Right kidney (tissue), 9 donors: Measurements from ENCODE around the gene OR2L13.
"Not testable (repeated sequence)": the region's sequence is repeated elsewhere in the genome, so short reads cannot be mapped to it uniquely, and the experiment has no call there.

ENCODE experiments used
- DNase-seq: peaks from one replicate; pipeline ENCODE4 v3.0.0-alpha.2; 2016
- long read RNA-seq, 8 donors: transcript quantifications; one replicate each; lab custom pipeline, GENCODE V29; 2026

The OR2L13 gene, protein sequence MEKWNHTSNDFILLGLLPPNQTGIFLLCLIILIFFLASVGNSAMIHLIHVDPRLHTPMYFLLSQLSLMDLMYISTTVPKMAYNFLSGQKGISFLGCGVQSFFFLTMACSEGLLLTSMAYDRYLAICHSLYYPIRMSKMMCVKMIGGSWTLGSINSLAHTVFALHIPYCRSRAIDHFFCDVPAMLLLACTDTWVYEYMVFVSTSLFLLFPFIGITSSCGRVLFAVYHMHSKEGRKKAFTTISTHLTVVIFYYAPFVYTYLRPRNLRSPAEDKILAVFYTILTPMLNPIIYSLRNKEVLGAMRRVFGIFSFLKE
- long read RNA-seq, donor 1 = 0 reads
- long read RNA-seq, donor 2 = 0 reads
- long read RNA-seq, donor 3 = 0 reads
- long read RNA-seq, donor 4 = 0 reads
- long read RNA-seq, donor 5 = 0 reads
- long read RNA-seq, donor 6 = 0 reads
- long read RNA-seq, donor 7 = 0 reads
- long read RNA-seq, donor 8 = 0 reads

DNA sequence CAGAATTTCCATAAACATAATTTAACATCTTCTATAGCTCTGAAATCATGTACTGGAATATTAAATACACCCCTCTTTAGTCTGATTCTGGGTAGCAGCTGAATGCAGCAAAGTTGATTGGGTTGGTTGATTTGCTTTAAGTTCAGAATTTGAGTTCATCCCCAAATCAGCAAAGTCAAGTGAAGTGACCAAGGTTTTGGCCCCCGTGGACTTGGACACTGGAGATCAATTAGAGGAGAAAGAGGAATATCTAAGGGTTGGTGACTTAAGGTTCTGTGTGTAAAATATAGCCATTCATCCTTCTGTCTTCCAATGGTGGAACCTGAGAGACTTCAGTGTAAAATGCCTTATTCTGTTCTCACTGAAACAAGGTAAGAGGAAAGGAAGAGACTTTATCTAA is at the start of gene OR2L13:
TSS of gene OR2L13 (plus strand) at position 301 of the 400 bp plus-strand sequence. CDS start 4,192 bp downstream, outside the sequence.
- DNase-seq = no peak

DNA sequence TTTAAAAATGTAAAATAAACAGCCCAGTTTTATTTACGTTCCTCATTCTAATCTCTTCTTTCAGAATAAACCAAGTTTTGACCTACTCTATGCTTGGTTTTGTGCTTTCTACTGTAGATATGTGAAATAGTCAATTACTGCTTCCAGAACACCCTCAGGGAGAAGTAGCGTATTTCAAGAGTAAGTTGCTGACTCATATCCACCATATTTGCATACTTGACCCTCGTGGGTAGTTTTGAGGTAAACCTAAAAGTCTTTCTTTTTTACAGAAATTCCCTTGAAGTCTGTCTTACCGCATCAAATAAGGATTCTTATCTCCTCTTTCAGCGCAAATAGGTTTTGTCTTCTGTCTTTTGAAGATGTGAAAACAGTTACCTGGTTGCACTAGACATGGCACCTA is 49.8 kb upstream of the OR2L13 start:
- DNase-seq = no peak

DNA sequence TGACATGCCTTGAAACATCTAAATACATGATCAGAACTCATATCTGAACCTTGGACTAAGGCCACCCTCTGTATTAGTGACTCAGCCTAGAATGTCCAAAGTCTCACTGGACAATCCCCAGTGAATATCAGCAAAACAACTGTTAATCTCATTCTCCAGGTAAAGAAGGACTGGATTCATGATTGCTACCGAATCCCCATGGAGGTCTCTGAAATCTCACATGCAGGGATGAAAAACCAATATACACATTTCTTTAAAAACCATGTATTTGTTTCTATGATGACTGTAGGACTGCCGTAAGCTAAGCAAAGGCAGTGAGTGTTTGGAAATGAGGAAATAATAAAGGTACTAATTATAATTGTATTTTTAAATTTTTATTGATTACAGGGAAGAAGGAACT is 48.4 kb upstream of the OR2L13 start, which contains the start of gene OR2L3:
TSS of gene OR2L3 (plus strand) at position 301 of the 400 bp plus-strand sequence. CDS start 13,846 bp downstream, outside the sequence.
- no peak for DNase-seq

DNA sequence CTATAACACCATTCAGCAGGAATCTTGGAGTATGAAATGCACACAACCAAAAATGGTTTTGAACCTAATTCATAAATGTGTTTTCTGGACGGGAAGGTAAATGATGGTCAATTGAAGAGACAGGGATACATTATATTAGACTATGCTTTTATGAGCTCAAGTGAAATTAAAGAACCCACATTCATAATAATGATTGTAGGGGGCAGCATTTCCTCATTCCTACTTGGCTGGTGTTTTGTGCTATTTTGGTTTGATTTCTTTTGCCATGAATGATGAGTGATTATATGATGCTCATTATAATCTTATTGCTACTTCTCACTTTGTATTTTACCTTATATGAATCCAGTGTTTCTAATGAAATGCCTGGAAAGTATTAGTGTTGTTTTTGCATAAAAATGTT is 48.0 kb upstream of the OR2L13 start:
- no peak for DNase-seq

DNA sequence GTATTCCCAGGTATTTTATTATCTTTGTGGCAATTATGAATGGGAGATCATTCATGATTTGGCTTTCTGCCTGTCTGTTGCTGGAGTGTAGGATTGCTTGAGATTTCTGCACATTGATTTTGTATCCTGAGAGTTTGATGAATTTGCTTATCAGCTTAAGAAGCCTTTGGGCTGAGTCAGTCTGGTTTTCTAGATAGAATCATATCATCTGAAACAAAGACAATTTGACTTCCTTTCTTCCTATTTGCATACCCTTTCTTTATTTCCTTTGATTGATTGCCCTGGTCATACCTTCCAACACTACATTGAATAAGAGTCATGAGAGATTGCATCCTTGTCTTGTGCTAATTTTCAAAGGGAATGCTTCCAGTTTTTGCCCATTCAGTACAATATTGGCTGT is 40.3 kb upstream of the OR2L13 start:
- no peak for DNase-seq

DNA sequence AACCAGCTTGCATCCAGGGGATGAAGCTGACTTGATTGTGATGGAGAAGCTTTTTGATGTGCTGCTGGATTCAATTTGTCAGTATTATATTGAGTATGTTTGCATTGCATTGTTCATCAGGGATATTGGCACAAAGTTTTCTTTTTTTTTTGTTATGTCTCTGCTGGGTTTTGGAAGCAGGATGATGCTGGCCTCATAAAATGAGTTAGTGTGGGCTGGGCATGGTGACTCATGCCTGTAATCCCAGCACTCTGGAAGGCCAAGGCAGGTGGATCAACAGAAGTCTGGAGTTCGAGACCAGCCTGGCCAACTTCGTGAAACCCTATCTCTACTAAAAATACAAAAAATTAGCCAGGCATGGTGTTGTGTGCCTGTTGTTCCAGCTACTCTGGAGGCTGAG is 39.7 kb upstream of the OR2L13 start:
- DNase-seq = no peak

DNA sequence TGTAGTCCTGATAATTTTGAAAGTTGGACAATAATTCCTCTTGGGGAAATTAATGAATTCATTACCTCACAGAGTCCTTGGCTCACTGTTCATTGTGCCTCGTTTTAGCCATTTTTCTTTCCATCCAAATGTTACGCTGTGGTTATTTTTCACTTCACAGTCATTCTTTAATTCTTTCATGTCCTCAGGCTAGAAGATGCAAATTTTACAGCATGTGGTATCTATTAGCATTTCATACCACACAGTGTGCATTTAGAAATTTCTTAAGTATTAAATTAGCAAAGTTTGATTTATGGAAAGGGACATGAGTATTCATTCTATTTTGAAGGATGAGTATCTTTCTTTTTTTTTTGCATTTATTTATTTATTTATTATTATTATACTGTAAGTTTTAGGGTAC is 29.9 kb upstream of the OR2L13 start:
- no peak for DNase-seq

DNA sequence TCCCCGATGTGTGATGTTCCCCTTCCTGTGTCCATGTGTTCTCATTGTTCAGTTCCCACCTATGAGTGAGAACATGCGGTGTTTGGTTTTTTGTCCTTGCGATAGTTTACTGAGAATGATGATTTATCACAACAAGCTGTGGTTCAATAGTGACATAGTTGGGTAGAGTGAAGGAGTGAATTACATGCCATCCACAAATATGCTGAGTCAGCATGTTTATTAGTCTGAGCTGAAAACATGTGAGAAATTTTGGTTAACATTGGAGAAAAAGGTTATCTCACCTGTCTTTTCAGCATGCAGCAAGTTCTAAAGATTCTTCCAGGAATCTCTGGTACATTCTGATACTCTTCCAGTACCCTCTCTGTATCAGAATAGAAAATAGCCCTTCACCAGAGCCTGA is 29.4 kb upstream of the OR2L13 start:
- no peak for DNase-seq

DNA sequence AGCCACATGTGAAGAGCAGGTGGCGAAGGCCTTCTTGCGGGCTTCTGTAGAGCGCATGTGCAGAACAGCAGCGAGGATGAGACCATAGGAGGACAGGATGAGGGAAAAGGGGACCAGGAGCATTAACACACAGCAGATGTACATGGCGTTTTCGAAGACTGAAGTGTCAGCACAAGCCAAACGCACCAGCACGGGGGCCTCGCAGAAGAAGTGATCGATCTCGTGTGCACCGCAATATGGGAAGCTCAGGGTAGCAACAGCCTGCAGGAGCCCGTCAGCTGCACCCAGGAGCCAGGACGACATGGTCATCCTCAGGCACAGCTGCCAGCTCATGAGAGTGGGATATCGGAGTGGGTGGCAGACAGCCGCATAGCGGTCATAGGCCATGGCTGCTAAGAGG is 11.1 kb upstream of the OR2L13 start:
- not testable (repeated sequence) for DNase-seq

DNA sequence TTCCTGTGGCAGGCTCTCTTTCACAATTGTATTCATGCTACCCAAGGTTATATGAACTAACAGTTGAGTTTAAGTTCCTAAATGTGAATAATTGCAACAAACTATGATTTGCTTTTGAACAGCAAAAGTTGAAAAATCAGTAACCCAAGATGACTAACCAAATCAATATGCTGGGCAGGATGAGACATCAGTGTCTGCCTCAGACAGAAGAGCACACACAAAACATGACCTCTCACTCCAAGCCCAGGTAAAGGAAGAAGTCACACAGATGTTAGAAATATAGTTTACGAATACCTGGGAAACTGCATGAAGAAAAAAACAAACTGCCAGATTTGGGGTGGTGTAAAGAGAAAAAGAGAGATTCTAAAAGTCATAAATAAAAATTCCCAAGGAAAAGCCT is 3.5 kb downstream of the OR2L13 start:
- DNase-seq = no peak

DNA sequence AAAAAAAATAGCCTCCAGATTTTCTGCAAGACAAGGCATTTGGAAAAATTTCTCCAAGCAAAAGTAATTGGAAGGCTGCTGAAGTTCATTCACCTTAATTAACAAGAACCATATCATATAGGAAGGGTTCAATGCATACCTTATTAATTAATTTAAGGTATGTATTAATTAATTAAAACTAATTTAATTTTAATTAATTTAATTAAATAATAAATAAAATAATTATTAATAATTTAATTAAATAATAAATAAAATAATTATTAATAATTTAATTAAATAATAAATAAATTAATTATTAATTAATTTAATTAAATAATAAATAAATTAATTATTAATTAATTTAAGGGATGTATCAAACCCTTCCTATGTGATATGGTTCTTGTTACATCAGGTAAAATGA is 7.9 kb downstream of the OR2L13 start:
- DNase-seq = no peak

DNA sequence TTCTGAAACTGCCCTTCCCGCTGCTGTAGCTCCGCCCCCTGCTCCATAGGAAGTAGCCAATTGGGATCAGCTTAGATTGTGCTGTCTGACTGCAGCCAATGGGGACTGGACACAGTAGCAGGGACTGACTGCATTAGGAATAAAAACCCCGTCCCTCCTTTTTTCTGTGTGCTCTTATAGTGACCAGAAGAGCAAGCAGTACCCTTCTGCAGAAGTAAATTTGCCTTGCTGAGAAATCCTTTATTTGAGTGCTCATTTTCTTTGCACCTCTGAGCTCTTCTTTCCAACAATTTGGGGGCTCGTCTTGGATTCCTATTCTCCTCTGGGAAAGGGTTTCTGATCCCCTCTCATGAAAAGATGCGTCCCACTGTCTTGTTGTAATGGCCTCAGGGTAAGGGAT is 16.2 kb downstream of the OR2L13 start:
- no peak for DNase-seq

DNA sequence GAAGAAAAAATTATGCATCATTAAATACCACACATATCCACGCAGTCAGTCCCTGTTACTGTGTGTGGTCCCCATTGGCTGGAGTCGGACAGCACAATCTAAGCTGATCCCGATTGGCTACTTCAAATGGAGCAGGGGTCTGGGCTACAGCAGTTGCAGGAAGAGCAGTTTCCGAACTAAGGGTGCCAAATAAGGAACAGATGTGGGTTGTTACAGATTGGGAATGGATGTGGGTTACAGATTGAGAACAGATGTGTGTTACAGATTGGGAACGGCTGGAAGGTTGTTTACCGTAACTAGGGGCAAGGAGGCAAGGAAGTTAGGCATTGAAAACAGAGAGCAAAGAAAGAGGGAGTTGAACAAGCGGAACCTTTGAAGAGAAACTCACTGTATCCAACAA is 19.9 kb downstream of the OR2L13 start:
- no peak for DNase-seq

DNA sequence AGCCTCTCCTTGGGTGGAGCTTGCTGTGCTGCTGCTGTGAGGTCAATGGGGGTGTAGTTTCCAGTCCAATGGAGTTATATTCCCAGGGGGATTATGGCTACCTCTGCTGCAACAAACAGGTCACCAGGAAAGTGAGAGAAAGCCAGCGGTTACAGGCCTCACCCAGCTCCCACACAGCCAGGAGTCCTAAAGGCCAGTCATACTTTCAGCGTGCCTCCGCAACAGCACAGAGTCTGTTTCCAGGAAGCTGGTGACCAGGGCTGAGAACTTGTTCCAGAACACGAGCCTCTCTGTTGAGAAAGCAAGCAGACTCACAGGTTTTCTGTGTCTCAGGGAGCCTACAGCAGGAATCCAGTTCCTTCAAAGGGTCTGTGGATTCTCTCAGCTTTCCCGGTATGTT is 32.7 kb downstream of the OR2L13 start:
- DNase-seq = no peak

DNA sequence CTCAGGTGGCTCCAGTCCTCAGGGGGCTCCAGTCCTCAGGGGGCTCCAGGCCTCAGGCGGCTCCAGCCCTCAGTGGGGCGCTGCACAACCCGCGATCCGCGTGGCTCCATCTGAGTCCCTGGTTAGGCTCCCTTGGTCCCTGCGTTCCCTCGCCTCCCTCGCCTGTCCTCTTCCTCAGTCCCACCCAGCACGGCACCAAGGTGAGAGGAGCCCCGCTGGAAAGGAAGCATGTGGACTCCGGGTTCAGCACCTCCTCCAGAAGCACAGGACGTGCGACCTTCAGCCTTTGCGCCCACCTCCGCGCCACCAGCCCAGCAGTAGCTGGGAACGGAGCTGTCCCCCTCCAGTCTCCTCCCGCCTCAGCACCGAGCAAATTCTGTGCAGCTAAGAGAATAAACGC is 41.8 kb downstream of the OR2L13 start:
- no peak for DNase-seq

DNA sequence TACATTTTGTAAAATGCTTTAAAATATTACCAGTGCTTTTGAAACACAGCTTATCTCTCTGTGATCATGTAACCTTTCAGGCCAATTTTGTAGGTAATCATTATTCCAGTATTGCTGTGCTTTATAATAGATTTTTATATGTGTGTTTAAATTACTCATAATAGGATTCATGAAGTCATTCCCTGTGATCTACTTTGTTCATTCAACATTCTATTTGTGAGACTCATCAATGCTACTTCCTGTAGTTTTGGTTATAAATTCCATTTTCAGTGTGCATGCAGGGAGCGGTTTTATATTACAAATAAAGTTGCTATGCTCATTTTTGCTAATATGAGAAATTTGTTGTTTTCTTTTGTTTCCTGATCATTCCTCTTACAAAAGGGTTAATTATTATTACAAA is 45.9 kb downstream of the OR2L13 start:
- DNase-seq = no peak

DNA sequence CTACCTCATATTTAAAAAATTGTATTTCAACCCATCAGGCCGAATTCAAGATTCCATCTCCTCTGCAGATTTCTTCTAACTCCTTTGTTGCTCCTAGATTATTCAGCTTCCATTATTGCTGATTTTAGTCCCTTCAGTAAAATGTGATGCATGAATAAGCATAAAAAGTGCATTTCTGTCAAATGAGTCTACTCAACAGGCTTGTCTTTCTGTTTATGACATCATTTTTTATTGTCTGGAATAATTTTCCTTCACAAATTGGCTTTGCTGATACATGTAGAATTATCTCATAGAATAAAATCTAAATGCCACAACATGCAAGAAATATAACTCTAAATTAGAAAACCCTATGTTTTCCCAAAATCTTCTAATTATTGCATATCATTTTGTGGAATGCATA is 48.3 kb downstream of the OR2L13 start:
- no peak for DNase-seq

DNA sequence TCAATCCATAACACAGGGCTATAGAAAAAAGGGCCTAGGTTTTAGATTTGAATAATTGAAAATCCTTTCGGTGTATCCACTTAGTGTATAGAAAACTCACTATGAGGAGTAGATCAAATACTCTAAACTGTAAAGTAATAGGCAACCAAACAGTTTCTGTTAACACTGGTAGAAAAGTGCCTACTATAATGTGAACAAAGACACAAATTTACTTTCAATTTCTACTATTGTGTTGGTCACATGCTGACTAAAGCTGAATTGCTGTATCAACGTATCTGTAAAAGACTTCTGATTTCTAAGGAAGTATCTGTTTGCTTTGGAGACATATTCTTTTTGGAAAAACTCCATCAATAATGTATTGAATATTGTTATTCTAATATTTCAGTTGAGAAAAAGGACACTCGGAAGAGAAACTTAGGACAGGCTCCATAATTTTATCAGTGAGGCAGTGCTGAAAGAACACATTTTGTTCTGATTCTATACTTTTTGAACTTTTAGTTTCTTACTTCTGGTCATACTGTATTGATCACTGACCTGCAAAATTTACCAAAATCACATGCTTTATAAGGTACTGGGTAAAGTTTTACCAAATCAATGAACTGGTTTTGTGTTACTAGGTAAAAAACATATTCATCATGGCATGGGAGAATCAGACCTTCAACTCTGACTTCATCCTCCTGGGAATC is 49.7 kb downstream of the OR2L13 start, which contains the start of gene OR2M5:
TSS of gene OR2M5 (plus strand) at position 636 of the 686 bp plus-strand sequence. CDS start at position 636, 0 bp downstream.
- no peak for DNase-seq
